Measurements from ENCODE around the gene SPATA16. TPM values are rescaled to one million over a fixed set of nuclear protein-coding genes. Genes with fewer than 3 reads are reported as not detected.

The SPATA16 gene
- total RNA-seq, 1 experiment from 2014 or later, result 0.44 TPM

- Mint-ChIP-seq H3K36me3 (no peaks in the 10 kb centered on the region), H3K9me3 (peaks cover 1% of the 10 kb centered on the region; the same call in 1 of the 2 replicates), H3K27me3 (ENCODE audit: low read depth) (no peaks in the 10 kb centered on the region), H3K4me1 (peaks cover 8% of the 10 kb centered on the region), H3K4me3 (no peak overlapping the region), H3K27ac (no peak overlapping the region)
- ATAC-seq (no peak), DNase-seq (ENCODE audit: low spot score) (no peak)
- CTCF ChIA-PET, result interaction anchor here (0.5 kb wide), 1 partner anchor 438 kb away, joined by 3 read pairs; no protein-coding TSS in a partner anchor
- no peak for TF ChIP-seq SOX15 (CRISPR knock-in tag; IDR thresholded peaks at IDR 0.05)
- POLR2A ChIA-PET, result no interaction called here
Observed at GRCh38 chr3:172953571-172953970, 187.5 kb downstream of the SPATA16 start.

- H3K27me3 Mint-ChIP-seq (ENCODE audit: low read depth), result no peaks in the 10 kb centered on the region
- H3K4me3 Mint-ChIP-seq, result no peak overlapping the region
- ChIA-PET POLR2A (no interaction called here), CTCF (no interaction called here)
- peaks cover 15% of the 10 kb centered on the region for H3K9me3 Mint-ChIP-seq
- TF ChIP-seq USF1 (CRISPR knock-in tag; IDR thresholded peaks at IDR 0.05) (no peak), USF2 (CRISPR knock-in tag; IDR thresholded peaks at IDR 0.05) (0 out of 2 replicates have a peak, but pooled peaks have one; percentile 22)
- H3K4me1 Mint-ChIP-seq, result peaks cover 8% of the 10 kb centered on the region
- H3K27ac Mint-ChIP-seq, result no peak overlapping the region
- H3K36me3 Mint-ChIP-seq, result no peaks in the 10 kb centered on the region
- ATAC-seq (no peak), DNase-seq (ENCODE audit: low spot score) (no peak)
Observed at GRCh38 chr3:172951511-172951910, 189.5 kb downstream of the SPATA16 start.

- H3K36me3 Mint-ChIP-seq, result no peaks in the 10 kb centered on the region
- no peak for DNase-seq (ENCODE audit: low spot score)
- no peaks in the 10 kb centered on the region for H3K27me3 Mint-ChIP-seq (ENCODE audit: low read depth)
- ChIA-PET CTCF (no interaction called here), POLR2A (no interaction called here)
- no peak overlapping the region for H3K27ac Mint-ChIP-seq
- no peak overlapping the region for H3K4me3 Mint-ChIP-seq
- peaks cover 15% of the 10 kb centered on the region for H3K9me3 Mint-ChIP-seq
- peaks cover 8% of the 10 kb centered on the region for H3K4me1 Mint-ChIP-seq
- TF ChIP-seq CTCF (IDR thresholded peaks at IDR 0.05) (no peak), ZNF671 (CRISPR knock-in tag; IDR thresholded peaks at IDR 0.05) (no peak), SOX15 (CRISPR knock-in tag; IDR thresholded peaks at IDR 0.05) (no peak), ZNF423 (CRISPR knock-in tag; IDR thresholded peaks at IDR 0.05) (no peak), ATF2 (CRISPR knock-in tag; IDR thresholded peaks at IDR 0.05; ENCODE audit: borderline replicate concordance, low read depth) (no peak), STAT6 (CRISPR knock-in tag; conservative IDR thresholded peaks at IDR 0.05; ENCODE audit: low read depth) (no peak), CREM (CRISPR knock-in tag; IDR thresholded peaks at IDR 0.05) (no peak), NFATC4 (CRISPR knock-in tag; IDR thresholded peaks at IDR 0.05) (no peak), AR (CRISPR knock-in tag; IDR thresholded peaks at IDR 0.05) (no peak), NR2C2 (CRISPR knock-in tag; IDR thresholded peaks at IDR 0.05) (no peak), E2F4 (CRISPR knock-in tag; IDR thresholded peaks at IDR 0.05; ENCODE audit: borderline replicate concordance, low read depth) (no peak), ZNF532 (CRISPR knock-in tag; IDR thresholded peaks at IDR 0.05; ENCODE audit: borderline replicate concordance) (no peak), MXD4 (CRISPR knock-in tag; IDR thresholded peaks at IDR 0.05; ENCODE audit: borderline replicate concordance) (no peak)
- no peak for ATAC-seq
Observed at GRCh38 chr3:172946061-172946460, 195.0 kb downstream of the SPATA16 start.
